ENCODE results near the gene ASPG. TPM values are rescaled to one million over a fixed set of nuclear protein-coding genes. Genes with fewer than 3 reads are reported as not detected.

The ASPG gene
- total RNA-seq, 2 experiments from 2014 or later: not detected

DNA sequence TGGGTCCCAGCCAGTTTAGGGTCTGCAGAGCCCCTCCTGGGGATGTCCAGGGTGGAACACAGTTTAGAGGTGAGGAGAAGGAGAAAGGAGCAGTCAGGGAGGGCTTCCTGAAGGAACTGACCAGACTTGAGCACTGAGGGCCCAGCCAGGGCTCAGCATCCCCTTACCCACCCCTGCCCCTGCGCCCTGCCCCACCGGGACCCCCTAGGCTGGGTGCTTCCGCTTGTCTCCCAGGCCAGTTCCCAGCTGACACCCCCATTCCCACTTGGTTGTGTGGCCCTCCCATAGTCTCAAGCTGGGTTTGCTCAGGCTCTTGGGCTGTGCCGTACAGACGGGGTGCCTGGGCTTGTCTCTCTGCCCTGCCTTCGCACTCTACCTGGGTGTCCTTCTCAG lies 26.6 kb downstream of the ASPG start:
- intact Hi-C loops (cut with micrococcal nuclease): no loop called here
- TF ChIP-seq, protein P1, sequence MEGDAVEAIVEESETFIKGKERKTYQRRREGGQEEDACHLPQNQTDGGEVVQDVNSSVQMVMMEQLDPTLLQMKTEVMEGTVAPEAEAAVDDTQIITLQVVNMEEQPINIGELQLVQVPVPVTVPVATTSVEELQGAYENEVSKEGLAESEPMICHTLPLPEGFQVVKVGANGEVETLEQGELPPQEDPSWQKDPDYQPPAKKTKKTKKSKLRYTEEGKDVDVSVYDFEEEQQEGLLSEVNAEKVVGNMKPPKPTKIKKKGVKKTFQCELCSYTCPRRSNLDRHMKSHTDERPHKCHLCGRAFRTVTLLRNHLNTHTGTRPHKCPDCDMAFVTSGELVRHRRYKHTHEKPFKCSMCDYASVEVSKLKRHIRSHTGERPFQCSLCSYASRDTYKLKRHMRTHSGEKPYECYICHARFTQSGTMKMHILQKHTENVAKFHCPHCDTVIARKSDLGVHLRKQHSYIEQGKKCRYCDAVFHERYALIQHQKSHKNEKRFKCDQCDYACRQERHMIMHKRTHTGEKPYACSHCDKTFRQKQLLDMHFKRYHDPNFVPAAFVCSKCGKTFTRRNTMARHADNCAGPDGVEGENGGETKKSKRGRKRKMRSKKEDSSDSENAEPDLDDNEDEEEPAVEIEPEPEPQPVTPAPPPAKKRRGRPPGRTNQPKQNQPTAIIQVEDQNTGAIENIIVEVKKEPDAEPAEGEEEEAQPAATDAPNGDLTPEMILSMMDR (IDR thresholded peaks at IDR 0.05): no peak
- CTCF ChIA-PET: no interaction called here

DNA sequence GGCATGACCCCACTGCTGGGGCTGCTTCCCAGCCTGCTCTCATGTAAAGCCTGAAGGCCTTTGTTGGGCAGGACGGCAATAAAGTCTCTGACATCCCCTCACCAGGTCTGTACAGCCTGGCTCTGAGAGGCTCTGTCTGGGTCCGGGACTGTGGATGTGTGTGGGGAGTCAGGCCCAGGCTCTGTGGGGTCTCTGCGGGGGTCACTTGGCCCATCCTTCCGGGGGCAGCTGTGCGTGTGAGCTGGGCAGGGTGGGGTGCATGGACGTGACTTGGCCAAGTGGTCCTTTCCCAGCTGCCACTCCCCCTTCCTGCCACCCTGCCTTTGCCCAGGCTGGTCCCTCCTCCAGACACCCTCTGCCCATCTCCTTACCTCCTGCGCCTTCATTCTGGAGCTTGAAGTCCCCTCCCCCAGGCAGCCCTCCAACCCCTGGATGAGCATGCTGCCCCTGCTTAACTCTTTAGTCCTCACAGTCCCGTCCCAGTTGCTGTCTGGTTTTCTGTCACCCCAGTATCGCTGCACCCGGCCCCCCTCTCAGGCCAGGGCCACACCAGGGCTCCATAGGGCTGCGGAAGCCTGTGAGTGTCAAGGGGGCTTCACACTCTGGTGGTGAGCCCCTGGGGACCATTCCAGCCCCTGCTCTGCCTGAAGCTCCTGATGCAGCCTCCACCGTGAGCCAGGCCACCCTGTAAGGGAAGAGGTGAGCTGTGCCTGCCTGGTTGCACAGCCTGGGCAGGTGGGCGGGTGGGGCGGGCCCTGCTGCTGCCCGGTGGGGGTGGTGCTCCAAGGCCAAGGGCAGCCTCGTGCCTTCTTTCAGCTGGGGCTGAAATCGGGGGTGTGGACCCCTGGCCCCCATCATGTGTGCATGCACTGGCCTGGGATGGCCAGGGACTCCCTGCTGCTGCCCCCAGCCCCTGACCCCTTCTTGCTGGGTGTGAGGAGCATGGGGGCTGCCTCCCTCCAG lies 27.4 kb downstream of the ASPG start:
- ChIA-PET POLR2A (no interaction called here), CTCF (no interaction called here)
- DNase-seq (no peak), ATAC-seq (no peak)
- Mint-ChIP-seq H3K4me3 (no peak overlapping the region), H3K9me3 (no peaks in the 10 kb centered on the region), H3K27ac (no peak overlapping the region), H3K36me3 (ENCODE audit: low read depth) (no peaks in the 10 kb centered on the region), H3K4me1 (ENCODE audit: low read depth) (no peaks in the 10 kb centered on the region), H3K27me3 (peaks cover 12% of the 10 kb centered on the region)
- TF ChIP-seq, protein P1 (IDR thresholded peaks at IDR 0.05): no peak
- intact Hi-C loops (cut with micrococcal nuclease): no loop called here

More for the DNA sequence above, 26.6 kb downstream of the ASPG start:
- Mint-ChIP-seq H3K36me3 (ENCODE audit: low read depth) (no peaks in the 10 kb centered on the region), H3K4me3 (no peak overlapping the region), H3K27ac (no peak overlapping the region), H3K27me3 (peaks cover 10% of the 10 kb centered on the region), H3K4me1 (ENCODE audit: low read depth) (no peaks in the 10 kb centered on the region), H3K9me3 (no peaks in the 10 kb centered on the region)
- DNase-seq: no peak
- POLR2A ChIA-PET: no interaction called here
- ATAC-seq: no peak

DNA sequence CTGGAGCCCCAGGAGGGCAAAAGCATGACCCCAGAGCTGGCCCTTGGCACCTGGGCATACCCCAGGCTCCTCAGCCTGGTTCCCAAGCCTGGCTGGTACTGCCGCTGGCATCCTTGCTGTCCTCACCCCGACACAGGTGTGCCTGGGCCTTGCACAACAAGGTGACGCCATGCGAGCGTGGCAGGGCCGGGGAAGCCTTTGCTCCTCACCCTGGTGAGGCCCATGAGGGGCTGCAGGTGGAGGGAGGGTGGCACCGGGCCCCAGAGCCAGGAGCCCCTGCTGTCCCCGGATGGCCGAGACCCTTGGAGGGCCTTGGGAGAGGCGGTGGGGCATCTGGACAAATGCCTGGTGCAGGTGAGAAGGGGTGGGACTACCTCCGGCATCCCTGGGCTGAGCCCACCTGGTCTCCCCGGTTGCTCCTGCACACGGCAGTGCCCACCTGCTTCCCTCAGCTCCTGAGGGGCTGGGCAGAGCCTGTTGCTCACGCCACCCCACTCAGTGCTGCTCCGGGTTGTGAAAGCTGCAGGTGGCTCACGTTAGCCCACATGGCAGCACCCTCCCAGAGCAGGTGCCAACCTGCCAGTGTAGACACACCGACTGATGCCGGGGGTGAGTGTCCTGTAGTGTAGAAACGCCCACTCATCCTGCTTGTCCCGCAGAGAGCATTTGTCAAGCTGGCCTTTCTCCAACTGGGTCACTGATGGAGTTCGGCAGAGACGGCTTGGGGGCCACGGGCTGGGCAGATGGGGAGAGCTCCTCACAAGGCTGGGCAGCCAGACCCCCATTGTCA lies 28.3 kb downstream of the ASPG start:
- Mint-ChIP-seq H3K36me3 (ENCODE audit: low read depth) (no peaks in the 10 kb centered on the region), H3K27ac (no peak overlapping the region), H3K27me3 (peaks cover 18% of the 10 kb centered on the region), H3K4me3 (no peak overlapping the region), H3K9me3 (no peaks in the 10 kb centered on the region), H3K4me1 (ENCODE audit: low read depth) (no peaks in the 10 kb centered on the region)
- ChIA-PET POLR2A (interaction anchor here (1.3 kb wide), 1 partner anchor 10 kb away, joined by 3 read pairs; no protein-coding TSS in a partner anchor), CTCF (interaction anchor here (1.4 kb wide), 1 partner anchor 36 kb away, joined by 4 read pairs; no protein-coding TSS in a partner anchor)
- intact Hi-C loops (cut with micrococcal nuclease): no loop called here
- no peak for DNase-seq
- no peak for ATAC-seq
- TF ChIP-seq, protein P1 (IDR thresholded peaks at IDR 0.05): no peak

DNA sequence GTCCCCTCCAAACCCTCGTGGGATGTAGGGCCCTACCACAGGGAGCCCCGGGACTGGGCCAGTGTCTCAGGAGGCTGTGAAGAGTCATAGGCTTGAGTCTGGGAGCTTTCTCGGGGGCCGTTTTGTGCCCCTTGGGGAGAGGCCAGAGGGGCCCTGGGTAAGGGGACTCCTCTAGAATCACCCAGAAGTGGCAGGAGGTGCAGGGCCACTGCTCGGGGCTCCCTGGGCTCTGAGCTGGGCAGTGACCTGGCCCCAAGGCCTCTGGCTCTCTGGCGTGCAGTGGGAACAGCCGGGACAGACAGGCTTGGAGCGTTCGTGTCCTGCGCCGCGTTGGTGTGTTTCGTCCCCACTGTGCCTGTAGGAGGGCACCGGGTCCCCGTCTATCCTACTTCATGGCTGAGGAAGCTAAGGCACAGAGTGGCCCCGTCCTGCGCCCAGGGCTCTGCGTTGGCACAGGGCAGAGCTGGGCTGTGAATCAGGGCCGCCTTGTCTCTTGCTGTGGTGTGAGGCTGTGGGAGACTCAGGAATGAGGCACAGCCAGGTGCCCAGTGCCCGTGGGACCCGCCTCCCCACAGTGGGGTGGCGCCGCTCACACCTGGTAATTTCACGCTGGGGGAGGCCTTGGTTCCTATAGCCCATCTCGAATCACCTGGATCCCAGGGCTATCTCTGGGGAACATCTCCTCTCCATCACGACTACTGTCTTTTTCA lies 29.1 kb downstream of the ASPG start:
- no peaks in the 10 kb centered on the region for H3K36me3 Mint-ChIP-seq (ENCODE audit: low read depth)
- no peak for DNase-seq
- H3K27me3 Mint-ChIP-seq: peaks cover 20% of the 10 kb centered on the region
- H3K27ac Mint-ChIP-seq: no peak overlapping the region
- H3K4me3 Mint-ChIP-seq: no peak overlapping the region
- H3K9me3 Mint-ChIP-seq: no peaks in the 10 kb centered on the region
- TF ChIP-seq, protein P1 (IDR thresholded peaks at IDR 0.05): no peak
- intact Hi-C loops (cut with micrococcal nuclease): no loop called here
- ChIA-PET POLR2A (interaction anchor here (1.3 kb wide), 1 partner anchor 9 kb away, joined by 3 read pairs; no protein-coding TSS in a partner anchor), CTCF (interaction anchor here (1.4 kb wide), 1 partner anchor 37 kb away, joined by 4 read pairs; no protein-coding TSS in a partner anchor)
- no peak for ATAC-seq
- no peaks in the 10 kb centered on the region for H3K4me1 Mint-ChIP-seq (ENCODE audit: low read depth)
